HK-2 (cell line): ENCODE data around the gene FAM83B.
A peak's percentile ranks its signal among the peaks of the same experiment; 100 is the strongest.
"Not testable (repeated sequence)": the region's sequence is repeated elsewhere in the genome, so short reads cannot be mapped to it uniquely, and the experiment has no call there.

Experiments
- DNase-seq: peaks from one replicate; pipeline ENCODE4 v3.0.0-alpha.2; 2018; ENCODE audit not compliant: unreplicated experiment

Gene FAM83B

GRCh38 chr6:54846243-54846856, at the start of gene FAM83B:
Gene FAM83B (plus strand): TSS chr6:54846771. CDS start chr6:54870247, 23,476 bp downstream.
- DNase-seq, result peak; percentile 65

- DNase-seq, result not testable (repeated sequence)
These were observed 49.7 kb upstream of the FAM83B start for GRCh38 chr6:54796918-54797317.

GRCh38 chr6:54800050-54800600, 46.4 kb upstream of the FAM83B start:
- DNase-seq, result no peak

GRCh38 chr6:54801244-54801643, 45.3 kb upstream of the FAM83B start:
- DNase-seq, result no peak

- DNase-seq, result no peak
These were observed 44.9 kb upstream of the FAM83B start for GRCh38 chr6:54801669-54802068.

- peak; percentile 1 for DNase-seq
These were observed 43.6 kb upstream of the FAM83B start for GRCh38 chr6:54802775-54803634.

- DNase-seq, result no peak
These were observed 41.5 kb upstream of the FAM83B start for GRCh38 chr6:54805077-54805476.

GRCh38 chr6:54810147-54810546, 36.4 kb upstream of the FAM83B start:
- DNase-seq, result no peak

- DNase-seq, result no peak
These were observed 32.7 kb upstream of the FAM83B start for GRCh38 chr6:54813892-54814291.

GRCh38 chr6:54817236-54817635, 29.3 kb upstream of the FAM83B start:
- no peak for DNase-seq

- DNase-seq, result no peak
These were observed 28.7 kb upstream of the FAM83B start for GRCh38 chr6:54817834-54818233.

GRCh38 chr6:54824225-54824624, 22.3 kb upstream of the FAM83B start:
- not testable (repeated sequence) for DNase-seq

GRCh38 chr6:54827010-54827409, 19.6 kb upstream of the FAM83B start:
- no peak for DNase-seq

GRCh38 chr6:54830216-54830615, 16.4 kb upstream of the FAM83B start:
- DNase-seq, result no peak

GRCh38 chr6:54835176-54835575, 11.4 kb upstream of the FAM83B start:
- DNase-seq, result no peak

- DNase-seq, result peak; percentile 57
These were observed 495 bp downstream of the FAM83B start for GRCh38 chr6:54846857-54847674.

GRCh38 chr6:54847799-54848597, 1.4 kb downstream of the FAM83B start:
- peak; percentile 25 for DNase-seq

- no peak for DNase-seq
These were observed 3.5 kb downstream of the FAM83B start for GRCh38 chr6:54850114-54850513.

GRCh38 chr6:54856129-54856528, 9.6 kb downstream of the FAM83B start:
- no peak for DNase-seq

- DNase-seq, result no peak
These were observed 13.6 kb downstream of the FAM83B start for GRCh38 chr6:54860132-54860531.

GRCh38 chr6:54860739-54861138, 14.2 kb downstream of the FAM83B start:
- peak; percentile 61 for DNase-seq
